Stimulated activated CD8-positive, alpha-beta memory T cell treated with anti-CD3 and anti-CD28 coated beads, Interleukin-7, amount 100 ng/mL, for 4 hours (primary cell): ENCODE data around the gene SLIT3.

ENCODE experiments used
- DNase-seq, 2 donors: peaks; one replicate each; pipeline ENCODE4 v3.0.0-alpha.2; 2020; ENCODE audit warnings: low read depth in 2 of 2

Gene SLIT3

DNA sequence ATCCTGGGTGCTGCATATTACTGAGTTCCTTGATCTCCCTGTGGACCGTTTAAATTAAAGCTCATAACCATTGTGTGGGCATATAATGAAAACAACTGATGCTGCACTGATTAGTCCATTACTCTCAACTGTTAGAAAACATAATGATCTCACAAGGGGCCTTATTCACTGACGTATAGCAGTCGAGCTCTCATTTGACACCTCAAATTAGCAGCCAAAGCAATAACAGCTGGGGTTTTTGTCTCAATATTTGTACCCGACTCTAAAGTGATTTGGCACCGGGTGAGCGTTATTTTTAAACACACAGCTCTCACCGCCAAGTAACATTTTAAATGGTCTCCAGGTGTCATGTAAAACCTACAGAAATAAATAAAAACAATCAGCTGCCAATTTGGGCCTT is 469.6 kb downstream of the SLIT3 start:
- no peak for DNase-seq

DNA sequence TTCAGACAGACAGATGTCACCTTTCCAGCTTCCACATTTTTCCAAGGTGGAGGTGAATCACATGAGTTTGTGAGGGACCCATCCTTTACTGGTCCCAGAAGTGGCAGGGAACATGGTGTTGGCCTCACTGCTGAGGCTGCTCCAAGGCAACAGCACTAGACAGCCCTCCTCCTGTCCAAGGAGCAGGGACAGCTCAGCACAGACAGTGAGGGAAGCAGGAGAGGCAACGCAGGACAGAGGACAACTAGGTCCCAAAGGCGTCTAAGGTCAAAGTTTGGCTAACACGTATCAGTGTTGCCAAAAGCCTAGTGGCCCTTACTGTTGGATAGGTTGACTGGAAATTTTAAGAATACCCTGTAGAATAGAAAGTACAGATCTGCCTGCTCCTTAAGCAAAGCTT is 470.1 kb downstream of the SLIT3 start:
- no peak for DNase-seq

DNA sequence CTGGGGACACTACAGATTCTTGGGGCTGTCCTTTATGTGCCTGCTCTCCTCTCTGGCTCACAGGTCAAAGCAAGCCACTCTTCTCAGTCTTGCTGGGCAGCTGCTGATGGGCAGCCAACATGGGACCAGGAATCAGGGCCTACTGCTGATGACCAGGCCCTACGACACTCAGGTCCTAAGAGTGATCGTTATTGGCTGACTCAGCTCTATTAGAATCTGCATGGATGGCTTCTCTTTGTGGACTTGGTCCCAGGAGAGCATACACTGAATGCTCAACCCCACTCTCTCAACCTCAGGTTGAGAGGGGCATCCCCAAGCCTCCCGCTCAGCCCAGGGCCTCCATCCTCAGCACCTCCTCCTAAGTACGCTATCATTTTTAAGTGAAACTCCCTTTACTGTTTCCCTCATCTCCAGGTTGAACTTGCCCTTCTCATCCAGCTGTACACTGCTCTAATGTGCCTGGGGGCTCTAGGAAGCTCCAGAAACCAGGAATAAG is 471.0 kb downstream of the SLIT3 start:
- no peak for DNase-seq

DNA sequence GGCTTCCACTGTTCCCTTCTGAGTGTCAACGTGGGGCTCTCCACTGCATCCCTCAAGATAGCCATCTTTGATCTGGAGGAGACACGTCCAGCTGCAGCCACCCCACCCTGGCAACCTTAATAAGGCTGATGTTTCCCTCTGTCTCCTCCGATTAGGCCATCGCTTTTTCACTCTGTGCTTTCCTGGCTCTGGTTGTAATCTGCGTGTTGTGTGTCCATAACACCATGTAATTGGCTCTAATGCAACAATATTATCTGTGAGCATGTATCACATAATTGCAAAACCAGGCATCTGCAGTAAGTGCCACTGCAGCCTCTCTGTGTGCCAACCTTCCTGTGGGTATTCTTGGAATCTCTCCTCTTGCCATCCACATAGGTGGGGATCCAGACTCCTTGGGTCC is 471.9 kb downstream of the SLIT3 start:
- DNase-seq = no peak

DNA sequence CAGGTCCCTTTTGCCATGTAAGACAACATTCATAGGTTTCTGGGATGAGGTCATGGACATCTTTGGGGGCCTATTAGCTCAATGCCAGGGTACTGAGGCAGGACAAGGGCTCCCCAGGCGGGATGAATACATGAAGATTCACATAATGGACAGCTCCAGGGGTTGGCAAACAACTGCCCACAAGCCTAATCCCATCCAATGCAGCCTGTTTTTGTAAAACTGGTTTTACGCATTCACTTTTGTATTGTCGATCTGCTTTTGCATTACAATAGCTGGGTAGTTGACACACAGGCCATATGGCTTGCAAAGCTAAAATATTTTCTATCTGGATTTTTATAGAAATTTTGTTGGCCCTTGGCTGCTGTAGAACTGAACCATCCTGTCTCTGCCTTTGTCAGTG is 473.3 kb downstream of the SLIT3 start:
- no peak for DNase-seq

DNA sequence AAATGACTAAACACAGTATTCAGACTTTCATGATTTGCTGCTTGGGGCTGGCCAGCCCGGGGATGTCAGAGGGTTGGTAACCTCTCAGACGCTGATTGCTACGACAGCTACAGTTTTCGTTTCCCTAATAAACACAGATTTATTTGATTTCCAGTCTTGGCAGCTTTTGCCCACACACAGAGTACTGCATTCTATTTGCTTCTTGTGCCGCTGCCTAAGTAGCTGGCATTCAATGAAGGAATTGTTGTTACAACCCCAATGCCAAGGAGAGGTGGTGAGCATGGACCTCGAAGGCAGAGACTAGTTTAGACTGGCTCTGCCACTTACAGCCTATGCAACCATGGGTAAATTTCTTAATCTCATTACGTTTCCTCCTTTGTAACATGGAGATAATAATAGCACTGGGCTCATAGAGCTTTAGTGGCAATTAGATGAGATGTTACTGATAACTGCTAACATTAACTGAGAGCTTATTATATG is 474.7 kb downstream of the SLIT3 start:
- DNase-seq = no peak

DNA sequence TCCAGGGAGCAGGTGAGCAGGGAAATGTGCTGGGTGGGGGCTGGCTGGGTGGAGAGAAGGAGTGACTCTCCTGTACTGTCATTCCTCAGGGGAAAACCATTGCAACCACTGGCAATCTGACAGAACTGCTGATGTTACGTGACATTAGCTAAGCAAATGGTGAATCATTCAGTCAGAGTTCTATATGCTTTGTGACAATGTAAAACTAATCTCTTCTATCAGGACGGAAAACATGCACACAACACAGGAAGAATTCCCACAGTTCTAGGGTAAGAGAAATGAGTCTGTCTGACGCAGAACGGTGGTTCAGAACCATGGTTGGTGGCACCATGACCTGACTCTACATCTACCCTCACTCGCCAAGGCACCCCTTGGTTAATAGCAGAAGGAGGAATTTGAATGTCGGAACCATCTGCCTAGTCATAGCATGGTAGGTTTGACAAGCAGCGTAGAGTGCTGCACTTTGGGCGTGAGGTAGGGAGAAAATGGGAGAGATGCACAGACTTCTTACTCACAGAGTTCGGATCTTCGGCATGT is 478.1 kb downstream of the SLIT3 start:
- no peak for DNase-seq

DNA sequence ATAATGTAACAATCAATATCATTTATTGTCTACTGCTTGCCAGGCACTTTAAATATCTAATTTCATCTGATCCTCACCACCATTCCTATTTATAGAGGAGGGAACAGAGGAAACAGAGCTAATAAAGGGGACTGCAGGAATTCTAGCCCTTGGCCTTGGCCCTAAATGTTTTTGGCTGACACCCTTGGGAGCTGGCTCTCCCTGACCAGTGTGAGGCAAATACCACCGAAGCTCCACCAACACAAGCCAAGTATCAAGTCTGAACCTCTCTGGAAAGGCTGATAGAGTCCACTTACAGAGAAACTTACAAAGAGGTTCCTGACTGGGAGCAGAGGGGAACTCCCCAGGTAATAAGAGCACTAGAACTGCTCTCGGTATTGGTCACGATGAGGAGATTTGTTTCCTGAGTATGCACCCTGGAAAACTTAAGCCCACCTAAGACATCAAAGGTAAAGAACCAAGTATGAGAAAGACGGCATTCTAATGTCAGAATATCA is 478.6 kb downstream of the SLIT3 start:
- no peak for DNase-seq

DNA sequence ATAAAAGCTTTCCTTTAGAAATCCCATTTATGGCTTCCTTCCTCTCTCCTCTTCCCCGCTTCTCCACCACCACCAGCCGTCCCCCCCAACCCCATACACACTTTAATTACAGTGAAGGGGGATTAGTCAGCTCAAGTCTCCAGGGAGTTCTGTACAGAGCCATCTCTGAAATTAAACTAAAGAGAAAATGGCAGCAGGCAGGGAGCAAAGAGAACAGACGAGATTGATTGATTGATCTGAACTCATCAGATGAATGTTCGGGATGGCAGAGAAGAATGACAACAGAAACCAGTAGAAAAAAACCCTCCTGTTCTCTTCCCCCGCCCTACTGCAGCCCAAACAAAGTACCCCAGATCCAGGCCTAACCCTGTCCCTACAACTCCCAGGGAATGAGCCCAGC is 480.1 kb downstream of the SLIT3 start:
- no peak for DNase-seq

DNA sequence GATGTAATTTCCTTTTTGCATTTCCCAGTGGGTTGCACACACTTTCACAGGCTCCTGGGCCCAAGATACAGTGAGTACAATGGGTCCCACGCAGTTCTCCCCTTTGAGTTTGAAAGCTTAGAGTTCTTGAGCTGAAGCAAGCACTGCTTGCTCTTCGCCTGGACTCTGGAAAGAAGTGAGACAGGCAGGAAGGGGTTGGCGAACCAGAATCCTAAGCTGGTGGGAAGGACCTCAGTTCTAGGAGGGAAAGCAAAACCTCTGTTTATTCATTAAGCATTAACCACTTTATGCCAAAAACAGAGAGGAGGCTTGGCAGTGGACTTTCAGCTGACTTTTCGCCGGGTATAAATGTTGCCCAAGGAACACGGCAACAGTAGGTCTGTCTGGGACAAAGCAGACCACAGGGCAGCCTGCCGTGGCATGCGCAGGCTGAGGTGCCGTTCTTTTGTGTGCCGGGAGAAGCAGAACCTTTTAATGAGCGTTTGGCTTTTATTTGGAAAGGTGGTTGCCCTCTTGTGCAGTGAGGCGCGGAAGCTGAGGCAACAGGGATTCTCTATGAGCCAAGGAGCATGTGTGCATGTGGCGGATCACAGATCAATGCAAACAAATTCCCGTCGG is 481.8 kb downstream of the SLIT3 start:
- no peak for DNase-seq

DNA sequence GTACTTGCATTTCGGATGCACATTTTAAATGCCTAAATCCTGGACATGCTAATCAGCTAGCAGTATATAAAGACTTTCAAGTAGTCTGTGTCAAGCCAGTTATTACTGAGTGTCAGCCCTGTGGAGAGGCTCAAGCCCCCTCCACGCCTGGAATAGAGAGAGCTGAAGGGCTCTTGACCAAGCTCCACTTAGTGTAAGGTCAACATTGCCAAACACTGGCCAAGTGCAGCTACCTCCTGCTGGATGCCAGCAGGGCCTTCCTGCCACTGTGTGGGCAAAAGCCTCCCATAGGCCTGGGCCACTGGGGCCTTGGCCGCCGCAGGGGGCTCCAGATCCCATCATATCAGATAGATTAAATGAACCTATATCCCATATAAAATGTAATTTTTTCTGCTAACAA is 482.4 kb downstream of the SLIT3 start:
- DNase-seq = no peak

DNA sequence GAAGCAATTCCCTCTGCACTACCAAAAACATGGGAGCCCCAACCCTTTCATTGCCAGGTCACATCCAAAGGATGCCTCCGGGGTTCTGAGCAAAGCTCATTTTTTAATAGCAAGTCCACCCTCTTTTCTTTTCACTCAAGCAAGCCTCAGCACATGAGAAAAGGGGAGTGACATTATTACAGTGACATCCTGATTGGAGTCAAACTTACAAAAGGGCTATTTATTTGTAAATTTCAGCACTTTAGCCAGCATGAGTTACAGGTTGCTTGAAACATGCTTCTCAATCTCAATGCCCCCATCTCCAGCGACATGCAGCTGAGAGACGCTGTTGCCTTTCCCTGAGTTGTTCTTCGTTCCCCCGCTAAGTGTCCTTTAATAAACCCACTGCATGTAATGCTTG is 483.3 kb downstream of the SLIT3 start:
- no peak for DNase-seq

DNA sequence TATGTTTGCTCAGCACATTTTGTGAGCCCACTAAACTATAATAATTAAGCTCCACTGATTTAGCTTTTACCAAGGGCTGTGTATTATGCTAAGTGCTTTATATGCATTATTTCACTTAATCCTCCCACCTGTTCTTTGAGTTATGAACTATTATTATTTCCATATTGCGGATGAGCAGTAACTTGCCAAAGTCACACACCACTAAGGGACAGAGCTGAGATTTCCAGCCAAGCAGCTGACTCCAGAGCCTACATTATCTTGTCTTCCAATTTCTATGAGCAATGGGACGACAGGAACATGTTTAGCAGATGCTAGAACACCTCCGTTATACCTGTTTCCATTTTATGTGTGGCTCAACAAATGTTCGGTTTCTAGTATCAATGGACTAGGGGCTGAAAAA is 484.3 kb downstream of the SLIT3 start:
- DNase-seq = no peak

DNA sequence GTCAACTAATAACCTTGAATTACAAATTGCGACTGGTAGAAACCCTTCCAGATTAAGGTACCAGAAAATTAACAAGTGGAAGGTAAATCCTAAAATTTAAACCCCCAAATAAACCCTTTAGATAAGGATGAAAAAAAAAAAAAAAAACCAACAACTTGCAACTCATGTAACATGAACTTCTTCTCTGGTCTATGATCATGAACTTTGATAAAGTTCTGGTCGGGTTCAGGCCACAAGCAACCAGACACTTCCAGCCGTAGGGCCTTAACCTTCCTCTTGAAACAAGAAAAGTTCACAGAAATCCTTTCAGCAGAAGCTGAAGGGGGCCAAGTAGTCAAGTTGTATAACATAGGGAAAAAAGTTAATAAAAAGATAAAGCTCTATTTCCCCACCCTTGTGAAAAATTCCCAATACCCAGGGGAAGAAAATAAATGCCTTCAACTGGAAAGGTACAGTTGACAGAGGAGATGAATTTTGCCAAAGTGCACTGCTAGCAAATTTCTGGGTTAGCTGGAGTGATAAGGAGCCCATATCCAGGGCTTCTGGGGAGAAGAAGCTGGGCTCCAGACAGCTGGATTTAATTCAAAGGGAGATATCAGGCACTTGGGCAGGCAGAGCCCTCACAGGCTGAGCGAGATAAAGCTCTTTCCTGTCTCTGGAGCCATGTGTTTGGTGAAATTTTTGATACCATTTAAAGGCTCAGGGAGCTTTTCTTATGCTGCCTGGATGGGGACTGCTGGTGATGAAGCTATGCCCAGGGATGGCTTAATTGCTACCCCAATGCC is 487.6 kb downstream of the SLIT3 start:
- DNase-seq = no peak

DNA sequence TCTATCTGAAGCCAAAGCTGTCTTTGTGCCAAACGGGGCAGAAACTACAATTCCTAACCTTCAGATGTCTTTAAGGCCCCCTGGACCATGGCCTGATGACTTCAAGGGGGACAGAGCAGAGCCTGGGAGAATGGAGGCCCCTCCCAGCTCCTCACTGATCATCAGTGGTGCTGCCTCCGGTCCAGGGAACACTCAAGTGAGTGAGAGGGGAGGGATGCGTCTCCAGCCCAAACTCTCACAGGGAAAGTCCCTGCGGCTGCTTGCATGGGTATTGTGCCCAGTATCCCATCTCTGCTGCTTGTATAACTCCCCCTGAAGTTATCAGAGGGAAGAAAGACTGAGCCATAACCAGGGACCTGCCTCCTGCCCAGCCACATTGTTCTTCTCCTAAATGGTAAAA is 490.3 kb downstream of the SLIT3 start:
- no peak for DNase-seq

DNA sequence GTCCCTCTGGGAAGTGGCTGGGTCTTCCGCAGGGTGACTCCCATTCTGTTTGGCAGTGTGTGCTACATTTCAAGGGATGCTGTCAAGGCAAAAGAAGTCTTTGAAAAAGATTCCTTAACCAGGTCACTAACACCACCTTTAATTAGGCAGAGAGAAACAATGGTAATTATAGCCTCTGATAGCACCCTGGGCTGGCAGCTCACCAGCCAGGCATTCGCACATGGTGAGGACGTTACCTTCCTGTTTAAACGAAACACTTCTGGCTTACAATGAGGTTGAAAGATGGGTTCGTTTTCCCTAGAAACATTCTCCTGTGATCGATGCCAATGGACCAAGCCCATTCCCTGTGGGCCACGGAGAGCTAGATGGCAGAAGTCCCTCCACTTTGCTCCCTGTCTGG is 491.7 kb downstream of the SLIT3 start:
- DNase-seq = no peak

DNA sequence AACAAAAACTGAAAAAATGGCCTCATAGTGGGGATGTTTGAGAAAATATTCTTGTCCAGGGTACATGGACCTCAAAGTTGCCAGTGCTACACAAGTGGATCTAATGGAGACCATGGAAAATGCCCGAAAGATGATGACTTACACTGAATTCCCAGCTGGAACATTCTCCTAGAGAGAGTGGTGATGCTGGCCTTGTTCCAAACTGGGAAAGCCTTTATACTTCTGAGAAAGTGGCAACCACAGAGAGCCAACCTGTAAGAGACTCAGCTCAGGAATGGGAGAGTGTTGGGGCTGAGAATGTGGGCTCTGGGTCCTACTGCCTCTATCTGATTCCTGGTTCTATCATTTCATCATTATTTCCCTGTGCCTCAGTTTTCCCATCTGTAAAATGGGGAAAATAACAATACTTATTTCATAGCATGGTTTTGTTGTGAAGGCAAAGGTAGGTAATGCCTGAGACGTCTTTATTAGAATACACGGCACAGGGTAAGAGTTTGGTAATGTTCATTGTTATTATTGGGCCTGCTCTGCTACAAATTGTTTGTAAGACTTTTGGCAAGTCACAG is 492.8 kb downstream of the SLIT3 start:
- no peak for DNase-seq

DNA sequence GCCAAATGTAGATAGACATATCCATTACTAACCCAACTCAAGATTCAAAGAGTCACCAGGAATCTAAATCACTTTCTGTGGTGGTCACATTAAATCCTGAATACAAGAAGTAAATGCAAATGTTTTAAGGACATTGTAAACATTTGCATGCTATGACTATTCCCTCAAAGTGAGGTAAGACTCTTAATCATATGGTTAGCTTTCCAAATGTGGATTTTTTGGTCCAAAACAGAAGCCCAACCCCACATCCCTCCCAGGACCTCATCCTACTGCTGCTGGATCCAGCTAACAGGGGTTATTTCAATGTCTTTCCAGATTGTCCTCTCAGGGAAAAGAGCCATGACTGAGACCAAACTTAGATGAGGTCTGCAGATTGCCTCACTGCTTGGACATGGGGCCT is 493.7 kb downstream of the SLIT3 start:
- DNase-seq = no peak

DNA sequence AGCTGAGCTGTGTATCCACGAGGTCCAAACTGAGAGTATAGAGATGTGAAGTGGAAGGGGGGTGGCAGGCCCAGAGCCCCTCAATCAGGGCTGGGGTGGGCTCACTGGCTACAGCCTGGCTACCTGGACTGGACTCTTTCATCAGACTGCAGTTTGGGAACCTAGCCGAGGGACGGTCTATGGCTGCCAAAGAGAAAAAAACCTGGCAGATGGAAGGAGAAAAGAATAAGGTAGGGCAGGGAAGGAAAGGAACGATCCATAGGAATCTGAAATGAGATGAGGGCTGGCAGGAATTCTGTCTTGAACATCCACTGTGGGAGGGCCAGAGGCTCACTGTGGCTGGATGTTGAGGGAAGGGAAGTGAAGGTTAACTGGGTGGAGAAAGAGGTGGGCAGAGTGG is 497.4 kb downstream of the SLIT3 start:
- DNase-seq = no peak

DNA sequence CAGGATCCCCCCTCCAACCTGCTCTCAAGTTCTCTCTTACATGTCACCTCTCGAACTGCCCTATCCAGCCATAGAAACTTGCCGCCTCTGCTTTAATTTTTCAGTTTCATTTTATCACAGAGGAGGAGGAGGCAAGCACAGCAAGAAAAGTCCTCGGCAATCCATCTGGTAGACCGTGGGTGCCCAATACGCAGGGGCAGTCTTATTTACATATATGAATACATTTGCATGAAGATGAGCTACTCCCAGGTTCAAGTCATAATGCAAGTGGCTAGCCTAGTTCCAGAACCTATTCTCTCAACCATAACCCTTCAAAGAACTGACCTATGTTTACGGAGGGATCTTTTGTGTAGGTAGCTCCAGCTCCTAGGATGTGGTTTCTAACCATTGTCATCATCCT is 498.6 kb downstream of the SLIT3 start:
- DNase-seq = no peak

DNA sequence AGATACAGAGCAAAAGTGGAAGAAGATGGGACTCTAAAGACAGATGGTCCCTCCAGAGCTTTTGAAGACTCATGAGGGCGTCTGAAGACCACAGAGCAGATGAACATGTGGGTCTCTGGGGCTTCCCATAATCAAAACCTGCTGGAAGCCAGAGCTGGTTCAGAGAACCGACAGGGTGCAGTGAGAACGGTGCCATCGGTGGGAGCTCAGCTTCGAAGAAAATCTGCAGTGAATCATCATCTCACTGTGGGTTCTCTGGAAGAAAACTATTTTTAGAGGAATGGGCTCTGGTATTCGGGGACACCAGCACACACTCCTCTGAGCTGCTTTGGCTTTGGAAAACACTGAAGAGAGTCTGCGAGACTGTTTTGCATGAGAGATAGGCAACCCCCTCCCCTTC is 499.4 kb downstream of the SLIT3 start:
- DNase-seq = no peak

DNA sequence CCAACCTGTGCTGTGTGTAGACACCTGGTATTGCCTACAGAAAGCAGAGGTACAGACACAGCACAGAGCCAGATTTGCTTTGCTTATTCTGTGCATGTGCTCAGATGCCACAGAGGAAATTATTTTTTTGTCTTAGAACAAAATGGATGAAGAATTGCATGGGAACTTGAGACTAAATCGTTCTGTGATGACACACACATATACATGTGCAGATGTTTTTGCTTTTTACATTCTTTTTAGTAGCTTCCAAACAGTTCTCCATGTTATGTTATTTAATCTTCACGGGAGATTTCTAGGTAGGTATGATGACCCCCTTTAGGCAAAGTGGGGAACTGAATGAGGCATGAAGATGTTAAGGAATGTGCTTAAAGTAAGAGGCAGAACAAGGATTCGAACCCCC is 500.2 kb downstream of the SLIT3 start:
- DNase-seq = no peak
